Esophagus muscularis mucosa (tissue), 4 donors: ENCODE results near the gene PRR12. TPM values are rescaled to one million over a fixed set of nuclear protein-coding genes. Genes with fewer than 3 reads are reported as not detected.
"Not testable (repeated sequence)": the region's sequence is repeated elsewhere in the genome, so short reads cannot be mapped to it uniquely, and the experiment has no call there.

ENCODE experiments used
- DNase-seq: peaks from one replicate; pipeline ENCODE4 v3.0.0-alpha.2; 2017; ENCODE audit errors: extremely low spot score
- H3K27ac ChIP-seq, 4 donors: fragments of 200-600 bp; sonication (generic); replicated peaks in 1 of 4; 1 replicate in 3 of 4; 2 replicates in 1 of 4; pipeline ENCODE4 v1.5.1; 2016 to 2019; ENCODE audit warnings: mild to moderate bottlenecking in 1 of 4
- H3K27me3 ChIP-seq, 4 donors: fragments of 200-600 bp; sonication (generic); one replicate each; pipeline versions ENCODE4 v1.5.1 to v1.6.0; 2016 to 2019
- H3K36me3 ChIP-seq, 4 donors: fragments of 200-600 bp; sonication (generic); one replicate each; pipeline ENCODE4 v1.5.1; 2016 to 2019
- H3K4me1 ChIP-seq, 4 donors: fragments of 200-600 bp; sonication (generic); one replicate each; pipeline ENCODE4 v1.5.1; 2016 to 2019
- H3K4me3 ChIP-seq, 4 donors: fragments of 200-600 bp; sonication (generic); 1 replicate in 2 of 4; 2 replicates in 2 of 4; pipeline ENCODE4 v1.5.1; 2016 to 2019; ENCODE audit warnings: mild to moderate bottlenecking in 4 of 4, moderate library complexity in 1 of 4
- H3K9me3 ChIP-seq, 4 donors: fragments of 200-600 bp; sonication (generic); 1 replicate in 3 of 4; 2 replicates in 1 of 4; pipeline ENCODE4 v1.5.1; 2016 to 2019
- CTCF ChIP-seq, 3 experiments: fragments of 200-600 bp in 2 of 3; fragments of 450-650 bp in 1 of 3; sonication (generic) in 2 of 3; IDR thresholded peaks; one replicate each; pipeline ENCODE4 v1.5.1; 2017 to 2019; ENCODE audit warnings: antibody characterized with exemption in 3 of 3, mild to moderate bottlenecking in 2 of 3, moderate library complexity in 1 of 3
- EP300 ChIP-seq: sonication (generic); formaldehyde crosslinking; IDR thresholded peaks from one replicate; pipeline ENCODE4 v1.6.1; 2017; ENCODE audit warnings: antibody characterized with exemption
- POLR2A ChIP-seq: fragments of 450-650 bp; IDR thresholded peaks from one replicate; pipeline ENCODE4 v1.6.1; 2017; ENCODE audit warnings: antibody characterized with exemption, moderate library complexity, mild to moderate bottlenecking, low read depth
- POLR2AphosphoS5 ChIP-seq, 2 donors: sonication (generic); formaldehyde crosslinking; IDR thresholded peaks; one replicate each; pipeline ENCODE4 v1.6.1; 2017; ENCODE audit warnings: antibody characterized with exemption in 2 of 2
- WGBS: methylation state at CpG from one replicate; pipeline ENCODE4 v1.1.5; 2018; 5-methylcytosine and 5-hydroxymethylcytosine counted together
- intact Hi-C: fragments of 100-400 bp; cut with DNase I; formaldehyde crosslinking; loops from one replicate; pipeline ENCODE4 v1.15.1; 2023
- total RNA-seq, 4 donors: library from RNA; depleted of rRNA; stranded (reverse); fragments of >200 nt; gene quantifications; one replicate each; pipeline versions ENCODE4 v1.1.0 to v1.2.1, GENCODE V29; 2016

Gene PRR12
- total RNA-seq, 4 donors from 2014 or later: 9.4 to 29.1 (median 16.3) TPM

GRCh38 chr19:49615861-49616260, 24.9 kb downstream of the PRR12 start:
- H3K27ac ChIP-seq: no peak overlapping the region
- no peak overlapping the region for H3K4me3 ChIP-seq
- peaks cover 2 to 26% (median 21%) of the 10 kb centered on the region in 4 donors for H3K4me1 ChIP-seq
- peaks cover 33 to 79% (median 72%) of the 10 kb centered on the region in 4 donors for H3K36me3 ChIP-seq
- DNase-seq: no peak
- intact Hi-C loops: no loop called here
- H3K9me3 ChIP-seq: no peaks in the 10 kb centered on the region
- 93% methylated on average over 23 of the region's 23 CpGs for WGBS
- no peak for TF ChIP-seq POLR2AphosphoS5 (IDR thresholded peaks at IDR 0.05)
- no peak for TF ChIP-seq POLR2A
- no peak for TF ChIP-seq CTCF (IDR thresholded peaks at IDR 0.05)
- TF ChIP-seq EP300: no peak
- H3K27me3 ChIP-seq: no peaks in the 10 kb centered on the region

GRCh38 chr19:49616532-49616931, 25.6 kb downstream of the PRR12 start:
- Histone ChIP-seq H3K9me3 (no peaks in the 10 kb centered on the region), H3K27me3 (no peaks in the 10 kb centered on the region), H3K36me3 (peaks cover 33 to 81% (median 74%) of the 10 kb centered on the region in 4 donors), H3K4me3 (no peak overlapping the region), H3K27ac (no peak overlapping the region), H3K4me1 (peaks cover 2 to 26% (median 21%) of the 10 kb centered on the region in 4 donors)
- TF ChIP-seq POLR2AphosphoS5 (IDR thresholded peaks at IDR 0.05) (no peak), EP300 (no peak), CTCF (IDR thresholded peaks at IDR 0.05) (no peak), POLR2A (no peak)
- DNase-seq: no peak
- intact Hi-C loops: no loop called here
- WGBS: 100% methylated on average over 5 of the region's 7 CpGs

- intact Hi-C loops: no loop called here
- 91% methylated on average over 7 of the region's 7 CpGs for WGBS
- H3K36me3 ChIP-seq: peaks cover 33 to 85% (median 78%) of the 10 kb centered on the region in 4 donors
Measured at GRCh38 chr19:49616945-49617344, 26.0 kb downstream of the PRR12 start.

GRCh38 chr19:49617860-49618259, 26.9 kb downstream of the PRR12 start:
- H3K27ac ChIP-seq, intact Hi-C loops, H3K4me3 ChIP-seq, H3K9me3 ChIP-seq, H3K27me3 ChIP-seq, DNase-seq: not testable (repeated sequence)
- Histone ChIP-seq H3K4me1 (peaks cover 2 to 16% (median 13%) of the 10 kb centered on the region in 4 donors), H3K36me3 (peaks cover 33 to 85% (median 83%) of the 10 kb centered on the region in 4 donors)
- 91% methylated on average over 13 of the region's 13 CpGs for whole genome bisulfite sequencing

More at GRCh38 chr19:49616945-49617344, 26.0 kb downstream of the PRR12 start:
- no peak for TF ChIP-seq EP300
- TF ChIP-seq CTCF (IDR thresholded peaks at IDR 0.05): no peak
- no peak for TF ChIP-seq POLR2A
- Histone ChIP-seq H3K27me3 (no peaks in the 10 kb centered on the region), H3K4me3 (no peak overlapping the region), H3K9me3 (no peaks in the 10 kb centered on the region), H3K27ac (no peak overlapping the region), H3K4me1 (peaks cover 2 to 26% (median 21%) of the 10 kb centered on the region in 4 donors)
- DNase-seq: no peak

- Histone ChIP-seq H3K9me3 (no peaks in the 10 kb centered on the region), H3K27ac (no peak overlapping the region), H3K36me3 (peaks cover 23 to 60% (median 50%) of the 10 kb centered on the region in 4 donors), H3K4me1 (peaks cover 0 to 11% (median 9%) of the 10 kb centered on the region in 4 donors), H3K27me3 (no peaks in the 10 kb centered on the region), H3K4me3 (no peak overlapping the region)
- intact Hi-C loops: no loop called here
- TF ChIP-seq POLR2A: no peak
- no peak for TF ChIP-seq CTCF (IDR thresholded peaks at IDR 0.05)
- WGBS: 71% methylated on average over 11 of the region's 27 CpGs
- DNase-seq: no peak
Measured at GRCh38 chr19:49624967-49625910, 34.3 kb downstream of the PRR12 start.
